ENCODE results near the gene RRP1.
A peak's percentile ranks its signal among the peaks of the same experiment; 100 is the strongest.

Gene RRP1

DNA sequence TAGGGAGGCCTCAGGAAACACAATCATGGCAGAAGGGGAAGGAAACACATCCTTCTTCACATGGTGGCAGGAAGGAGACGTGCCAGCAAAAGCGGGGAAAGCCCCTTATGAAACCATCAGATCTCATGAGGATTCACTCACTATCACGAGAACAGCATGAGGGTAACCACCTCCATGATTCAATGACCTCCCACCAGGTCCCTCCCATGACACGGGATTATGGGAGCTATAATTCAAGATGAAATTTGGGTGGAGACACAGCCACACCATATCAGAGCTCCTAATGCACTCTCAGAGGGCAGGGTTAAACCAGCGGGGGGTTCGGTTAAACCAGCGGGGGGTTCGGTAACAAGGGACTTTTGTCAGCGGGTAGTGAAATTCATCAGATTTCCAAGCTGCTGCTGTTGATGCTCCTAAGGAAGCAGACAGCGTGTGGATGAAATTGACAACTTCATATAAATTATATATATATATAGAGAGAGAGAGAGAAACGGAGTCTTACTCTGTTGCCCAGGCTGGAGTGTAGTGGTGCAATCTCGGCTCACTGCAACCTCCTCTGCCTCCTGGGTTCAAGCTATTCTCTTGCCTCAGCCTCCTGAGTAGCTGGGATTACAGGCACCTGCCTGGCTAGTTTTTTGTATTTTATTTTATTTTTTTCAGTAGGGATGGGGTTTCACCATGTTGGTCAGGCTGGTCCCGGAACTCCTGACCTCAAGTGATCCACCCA, 17.5 kb upstream of the RRP1 start:
- peaks cover 9% of the 10 kb centered on the region for H3K36me3 ChIP-seq (ENCODE audit: control insufficient read depth, insufficient read depth, low read length)
- H3K27ac ChIP-seq (ENCODE audit: low read depth, low read length), result no peak overlapping the region
- no peaks in the 10 kb centered on the region for H3K27me3 ChIP-seq (ENCODE audit: control insufficient read depth, insufficient read depth, low read length)
- peaks cover 8% of the 10 kb centered on the region for H3K4me1 ChIP-seq (ENCODE audit: control insufficient read depth, insufficient read depth, low read length)
- H3K9ac ChIP-seq (ENCODE audit: low read length), result no peak overlapping the region
- no peak overlapping the region for H3K4me3 ChIP-seq (ENCODE audit: low read length)

- Histone ChIP-seq H3K4me3 (ENCODE audit: low read length) (no peak overlapping the region), H3K27me3 (ENCODE audit: control insufficient read depth, insufficient read depth, low read length) (no peaks in the 10 kb centered on the region), H3K9ac (ENCODE audit: low read length) (no peak overlapping the region), H3K36me3 (ENCODE audit: control insufficient read depth, insufficient read depth, low read length) (peaks cover 9% of the 10 kb centered on the region), H3K27ac (ENCODE audit: low read depth, low read length) (no peak overlapping the region), H3K4me1 (ENCODE audit: control insufficient read depth, insufficient read depth, low read length) (peaks cover 5% of the 10 kb centered on the region)
Measured at GRCh38 chr21:43772425-43772821, 17.0 kb upstream of the RRP1 start.

DNA sequence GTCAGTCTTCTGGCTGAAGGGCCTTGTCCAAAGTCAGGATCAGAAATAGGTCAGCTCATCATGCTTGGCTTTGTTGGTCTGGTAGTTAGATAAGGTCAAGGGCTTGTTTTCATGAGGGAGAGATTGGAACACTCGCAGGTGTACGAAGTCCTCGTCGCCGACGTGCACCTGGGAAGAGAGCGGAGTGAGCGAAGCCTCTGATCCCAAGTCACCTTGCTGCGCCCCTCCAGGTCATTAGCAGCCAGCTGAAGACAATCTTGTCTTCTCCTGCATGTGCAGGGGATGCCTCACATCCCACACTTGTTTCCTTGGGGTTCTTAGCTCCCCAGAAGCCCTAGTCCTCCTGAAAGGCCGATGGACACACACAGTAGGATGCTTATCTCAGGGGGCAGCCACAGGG, 15.2 kb upstream of the RRP1 start:
- Histone ChIP-seq H3K4me1 (ENCODE audit: control insufficient read depth, insufficient read depth, low read length) (peaks cover 5% of the 10 kb centered on the region), H3K36me3 (ENCODE audit: control insufficient read depth, insufficient read depth, low read length) (peaks cover 9% of the 10 kb centered on the region), H3K27me3 (ENCODE audit: control insufficient read depth, insufficient read depth, low read length) (no peaks in the 10 kb centered on the region), H3K4me3 (ENCODE audit: low read length) (no peak overlapping the region), H3K9ac (ENCODE audit: low read length) (no peak overlapping the region), H3K27ac (ENCODE audit: low read depth, low read length) (no peak overlapping the region)

- Histone ChIP-seq H3K27me3 (ENCODE audit: control insufficient read depth, insufficient read depth, low read length) (no peaks in the 10 kb centered on the region), H3K9ac (ENCODE audit: low read length) (no peak overlapping the region), H3K27ac (ENCODE audit: low read depth, low read length) (no peak overlapping the region), H3K4me3 (ENCODE audit: low read length) (peak overlapping the region; percentile 89), H3K36me3 (ENCODE audit: control insufficient read depth, insufficient read depth, low read length) (peaks cover 9% of the 10 kb centered on the region), H3K4me1 (ENCODE audit: control insufficient read depth, insufficient read depth, low read length) (peaks cover 5% of the 10 kb centered on the region)
Measured at GRCh38 chr21:43775190-43775589, 14.2 kb upstream of the RRP1 start.

DNA sequence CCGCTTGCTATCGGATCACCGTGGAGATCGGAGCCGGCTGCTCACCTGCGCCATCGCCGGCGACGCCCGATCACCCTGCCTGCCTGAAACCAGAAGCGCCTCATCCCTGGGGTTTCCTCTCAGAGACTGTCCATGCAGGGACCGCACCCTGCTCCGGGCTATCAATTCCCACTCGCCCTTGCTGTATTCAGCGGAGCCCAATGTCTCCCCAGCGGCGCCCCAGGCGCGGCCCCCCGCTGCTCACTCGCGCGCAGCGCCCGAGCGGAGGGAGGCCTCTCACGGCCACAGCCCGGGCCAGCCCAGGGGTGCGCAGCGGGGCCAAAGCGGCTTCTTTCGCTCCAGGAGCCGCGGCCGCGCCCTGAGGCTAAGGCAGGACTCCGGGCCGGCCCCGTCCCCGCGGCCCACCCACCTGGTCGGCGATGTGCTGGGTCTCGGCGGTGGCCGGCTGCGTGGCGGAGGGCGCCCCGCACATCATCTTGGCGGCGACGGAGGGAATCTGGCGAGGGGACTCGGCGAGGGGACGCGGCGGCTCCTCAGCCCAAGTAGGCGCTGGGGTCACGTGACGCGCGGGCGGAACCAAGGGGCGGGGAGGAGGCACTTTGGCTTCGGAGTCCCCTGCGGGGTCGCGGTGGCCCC, 13.5 kb upstream of the RRP1 start, which contains the start of gene CSTB:
CSTB (minus strand) TSS at position 514 of the 636 bp plus-strand sequence; CDS start at position 475, 39 bp downstream.
- H3K9ac ChIP-seq (ENCODE audit: low read length), result peak within 1 kb of the TSS; percentile 66
- peak within 1 kb of the TSS; percentile 89 for H3K4me3 ChIP-seq (ENCODE audit: low read length)
- H3K27me3 ChIP-seq (ENCODE audit: control insufficient read depth, insufficient read depth, low read length), result no peaks in the 10 kb centered on the region
- peaks cover 9% of the 10 kb centered on the region for H3K36me3 ChIP-seq (ENCODE audit: control insufficient read depth, insufficient read depth, low read length)
- H3K4me1 ChIP-seq (ENCODE audit: control insufficient read depth, insufficient read depth, low read length), result peaks cover 5% of the 10 kb centered on the region
- peak within 1 kb of the TSS; percentile 86 for H3K27ac ChIP-seq (ENCODE audit: low read depth, low read length)

DNA sequence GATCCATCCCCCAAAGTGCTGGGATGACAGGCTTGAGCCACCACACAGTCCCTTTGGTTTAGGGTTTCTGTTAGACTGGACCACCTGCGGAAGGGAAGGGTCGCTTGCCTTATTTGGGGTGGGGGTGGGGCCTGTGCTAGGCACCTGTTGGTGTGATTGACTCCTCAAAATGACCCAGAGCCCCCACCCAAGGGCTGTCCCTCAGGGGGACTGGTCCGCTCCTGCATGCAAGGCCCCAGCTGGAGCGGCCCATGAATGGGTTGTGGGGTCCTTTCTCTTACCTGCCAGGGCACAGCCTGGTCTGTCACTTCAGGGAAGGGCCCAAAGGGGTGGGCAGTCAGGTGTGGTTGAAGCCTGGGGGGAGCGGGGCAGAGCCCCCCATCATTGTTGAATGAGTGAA, 11.4 kb upstream of the RRP1 start:
- H3K36me3 ChIP-seq (ENCODE audit: control insufficient read depth, insufficient read depth, low read length), result peaks cover 9% of the 10 kb centered on the region

DNA sequence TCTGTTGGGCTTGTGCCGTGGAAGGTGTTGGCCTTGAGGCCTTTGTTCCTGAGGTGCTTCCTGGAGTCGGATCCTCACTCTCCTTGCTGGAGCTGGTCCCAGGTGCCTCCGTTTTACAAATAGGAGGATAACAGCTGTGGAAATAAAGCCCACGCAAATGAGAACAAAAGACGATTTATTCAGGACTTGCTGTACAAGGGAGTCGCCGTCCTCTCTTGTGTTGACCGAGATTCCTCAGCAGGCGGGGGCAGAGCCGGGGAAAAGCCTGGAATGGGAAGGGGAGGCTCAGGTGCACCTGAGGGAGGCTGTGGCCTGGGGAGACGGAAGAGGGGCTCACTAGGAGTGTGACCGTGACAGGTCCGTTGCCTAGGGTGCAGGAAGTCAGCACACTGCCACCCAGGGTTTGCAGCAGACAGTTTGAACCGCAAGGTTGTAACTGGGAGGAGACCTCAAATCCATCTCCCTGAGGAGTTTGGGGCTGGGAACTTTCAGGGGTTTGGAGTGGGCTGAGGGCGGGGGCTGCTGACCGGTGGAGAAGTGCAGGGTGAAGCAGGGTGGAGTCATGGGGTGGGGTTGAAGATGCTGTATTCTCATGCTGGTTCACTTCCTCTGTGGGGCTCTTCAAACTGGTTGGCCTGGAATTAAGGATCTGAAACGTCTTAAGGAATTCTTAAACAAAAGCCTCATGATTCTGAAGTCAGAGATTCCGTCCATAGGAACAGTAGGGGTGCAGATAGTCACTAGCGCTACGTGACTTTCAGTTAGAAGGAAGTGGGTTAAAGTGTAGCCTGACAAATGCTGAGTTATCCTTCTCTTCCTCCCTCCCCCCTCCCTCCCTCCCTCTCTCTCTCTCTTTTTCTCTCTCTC, 10.7 kb upstream of the RRP1 start:
- peaks cover 5% of the 10 kb centered on the region for H3K4me1 ChIP-seq (ENCODE audit: control insufficient read depth, insufficient read depth, low read length)
- H3K9ac ChIP-seq (ENCODE audit: low read length), result no peak overlapping the region
- H3K27me3 ChIP-seq (ENCODE audit: control insufficient read depth, insufficient read depth, low read length), result no peaks in the 10 kb centered on the region
- no peak overlapping the region for H3K4me3 ChIP-seq (ENCODE audit: low read length)
- no peak overlapping the region for H3K27ac ChIP-seq (ENCODE audit: low read depth, low read length)
- H3K36me3 ChIP-seq (ENCODE audit: control insufficient read depth, insufficient read depth, low read length), result peaks cover 4% of the 10 kb centered on the region

More for the DNA sequence above, 11.4 kb upstream of the RRP1 start:
- peaks cover 5% of the 10 kb centered on the region for H3K4me1 ChIP-seq (ENCODE audit: control insufficient read depth, insufficient read depth, low read length)
- no peak overlapping the region for H3K9ac ChIP-seq (ENCODE audit: low read length)
- no peaks in the 10 kb centered on the region for H3K27me3 ChIP-seq (ENCODE audit: control insufficient read depth, insufficient read depth, low read length)
- no peak overlapping the region for H3K4me3 ChIP-seq (ENCODE audit: low read length)
- H3K27ac ChIP-seq (ENCODE audit: low read depth, low read length), result no peak overlapping the region

- Histone ChIP-seq H3K27ac (ENCODE audit: low read depth, low read length) (no peak overlapping the region), H3K4me1 (ENCODE audit: control insufficient read depth, insufficient read depth, low read length) (peaks cover 5% of the 10 kb centered on the region)
Measured at GRCh38 chr21:43779660-43780059, 9.7 kb upstream of the RRP1 start.

DNA sequence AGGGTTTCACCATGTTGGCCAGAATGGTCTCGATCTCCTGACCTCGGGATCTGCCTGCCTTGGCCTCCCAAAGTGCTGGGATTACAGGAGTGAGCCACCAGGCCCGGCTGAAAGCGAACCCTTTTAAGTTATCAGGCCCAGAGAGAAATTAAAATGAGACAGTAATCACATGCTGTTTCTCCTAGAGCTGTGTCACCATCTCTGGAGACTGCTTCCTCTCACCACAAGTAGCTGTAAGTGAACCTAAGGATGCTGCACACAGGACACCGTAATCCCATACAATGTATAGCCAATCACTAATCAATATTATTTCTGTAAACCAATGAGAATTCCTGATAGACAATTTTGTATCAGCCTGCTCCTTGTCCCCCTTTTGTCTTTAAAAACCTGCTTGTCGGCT, 7.5 kb upstream of the RRP1 start:
- no peaks in the 10 kb centered on the region for H3K27me3 ChIP-seq (ENCODE audit: control insufficient read depth, insufficient read depth, low read length)
- H3K9ac ChIP-seq (ENCODE audit: low read length), result no peak overlapping the region
- no peak overlapping the region for H3K27ac ChIP-seq (ENCODE audit: low read depth, low read length)
- H3K4me3 ChIP-seq (ENCODE audit: low read length), result no peak overlapping the region
- no peaks in the 10 kb centered on the region for H3K4me1 ChIP-seq (ENCODE audit: control insufficient read depth, insufficient read depth, low read length)
- H3K36me3 ChIP-seq (ENCODE audit: control insufficient read depth, insufficient read depth, low read length), result no peaks in the 10 kb centered on the region

More at GRCh38 chr21:43779660-43780059, 9.7 kb upstream of the RRP1 start:
- H3K9ac ChIP-seq (ENCODE audit: low read length), result no peak overlapping the region
- no peaks in the 10 kb centered on the region for H3K36me3 ChIP-seq (ENCODE audit: control insufficient read depth, insufficient read depth, low read length)
- H3K27me3 ChIP-seq (ENCODE audit: control insufficient read depth, insufficient read depth, low read length), result no peaks in the 10 kb centered on the region
- H3K4me3 ChIP-seq (ENCODE audit: low read length), result no peak overlapping the region

- H3K9ac ChIP-seq (ENCODE audit: low read length), result no peak overlapping the region
- no peaks in the 10 kb centered on the region for H3K27me3 ChIP-seq (ENCODE audit: control insufficient read depth, insufficient read depth, low read length)
- no peak overlapping the region for H3K27ac ChIP-seq (ENCODE audit: low read depth, low read length)
- H3K4me1 ChIP-seq (ENCODE audit: control insufficient read depth, insufficient read depth, low read length), result no peaks in the 10 kb centered on the region
- no peak overlapping the region for H3K4me3 ChIP-seq (ENCODE audit: low read length)
- H3K36me3 ChIP-seq (ENCODE audit: control insufficient read depth, insufficient read depth, low read length), result no peaks in the 10 kb centered on the region
Measured at GRCh38 chr21:43782431-43783097, 6.8 kb upstream of the RRP1 start.

GRCh38 chr21:43783098-43783700, 6.2 kb upstream of the RRP1 start:
- no peak overlapping the region for H3K27ac ChIP-seq (ENCODE audit: low read depth, low read length)
- H3K27me3 ChIP-seq (ENCODE audit: control insufficient read depth, insufficient read depth, low read length), result no peaks in the 10 kb centered on the region
- no peak overlapping the region for H3K9ac ChIP-seq (ENCODE audit: low read length)
- no peaks in the 10 kb centered on the region for H3K36me3 ChIP-seq (ENCODE audit: control insufficient read depth, insufficient read depth, low read length)
- H3K4me1 ChIP-seq (ENCODE audit: control insufficient read depth, insufficient read depth, low read length), result no peaks in the 10 kb centered on the region
- H3K4me3 ChIP-seq (ENCODE audit: low read length), result no peak overlapping the region
